Upper lobe of right lung (tissue), 1 donor: ENCODE measurements around the gene LRCH4. TPM values are rescaled to one million over a fixed set of nuclear protein-coding genes. Genes with fewer than 3 reads are reported as not detected.

Experiments
- ATAC-seq: fragments of 200-7000 bp; cut with Tn5 transposase; one replicate; pipeline ENCODE4 v1.9.1; 2020; ENCODE audit warnings: mild to moderate bottlenecking, moderate library complexity
- DNase-seq: peaks from one replicate; pipeline ENCODE4 v3.0.0-alpha.2; 2020
- H3K27ac ChIP-seq: fragments of 200-600 bp; one replicate; pipeline ENCODE4 v1.8.0; 2022
- H3K27me3 ChIP-seq: fragments of 200-600 bp; one replicate; pipeline ENCODE4 v1.8.0; 2022; ENCODE audit warnings: mild to moderate bottlenecking
- H3K36me3 ChIP-seq: fragments of 200-600 bp; one replicate; pipeline ENCODE4 v1.8.0; 2022
- H3K4me1 ChIP-seq: fragments of 200-600 bp; one replicate; pipeline ENCODE4 v1.8.0; 2022
- H3K4me3 ChIP-seq: fragments of 200-600 bp; one replicate; pipeline ENCODE4 v1.8.0; 2022; ENCODE audit warnings: mild to moderate bottlenecking
- H3K9me3 ChIP-seq: fragments of 200-600 bp; one replicate; pipeline ENCODE4 v1.8.0; 2022
- CTCF ChIP-seq: fragments of 200-600 bp; IDR thresholded peaks from one replicate; pipeline ENCODE4 v1.8.0; 2022; ENCODE audit warnings: antibody characterized with exemption
- intact Hi-C: fragments of 100-400 bp; cut with DNase I; formaldehyde crosslinking; loops from one replicate; pipeline ENCODE4 v1.11.0; 2022
- total RNA-seq: library from RNA; stranded (reverse); fragmentation: NEBNext Ultra II Directional; extraction: Animal tissue kit (Norgen Biotek cat#: 25700); gene quantifications from one replicate; pipeline ENCODE4 v1.2.1, GENCODE V29; 2021
- donor health status: DM: no; HTN: yes; CAD: no; lungs with severe emphysema.

LRCH4 gene
- total RNA-seq, 1 donor from 2014 or later: 88.0 TPM

- peak overlapping the region; percentile 42 for H3K4me3 ChIP-seq
- ATAC-seq: peak; percentile 56
Measured at GRCh38 chr7:100568896-100569844, 16.8 kb downstream of the LRCH4 start.

GRCh38 chr7:100568176-100568895 is 17.6 kb downstream of the LRCH4 start:
- Histone ChIP-seq H3K27ac (peak overlapping the region; percentile 20), H3K4me3 (no peak overlapping the region), H3K27me3 (no peaks in the 10 kb centered on the region), H3K36me3 (peaks cover under 1% of the 10 kb centered on the region), H3K4me1 (peaks cover 17% of the 10 kb centered on the region), H3K9me3 (no peaks in the 10 kb centered on the region)
- DNase-seq (peak; percentile 63), ATAC-seq (no peak)
- intact Hi-C loops: loop anchor here (10.0 kb wide), 1 partner anchor 116 kb away; no protein-coding TSS in a partner anchor
- TF ChIP-seq CTCF: no peak

More at GRCh38 chr7:100568896-100569844, 16.8 kb downstream of the LRCH4 start:
- peaks cover 3% of the 10 kb centered on the region for H3K36me3 ChIP-seq
- peaks cover 17% of the 10 kb centered on the region for H3K4me1 ChIP-seq
- intact Hi-C loops: loop anchor here (10.0 kb wide), 1 partner anchor 116 kb away; no protein-coding TSS in a partner anchor
- peak; percentile 85 for DNase-seq
- no peaks in the 10 kb centered on the region for H3K27me3 ChIP-seq
- H3K9me3 ChIP-seq: no peaks in the 10 kb centered on the region
- peak; percentile 39 for TF ChIP-seq CTCF
- peak overlapping the region; percentile 61 for H3K27ac ChIP-seq

- TF ChIP-seq CTCF: no peak
- Histone ChIP-seq H3K27me3 (no peaks in the 10 kb centered on the region), H3K4me1 (peaks cover 17% of the 10 kb centered on the region), H3K4me3 (no peak overlapping the region), H3K36me3 (peaks cover 6% of the 10 kb centered on the region), H3K9me3 (no peaks in the 10 kb centered on the region), H3K27ac (no peak overlapping the region)
- intact Hi-C loops: loop anchor here (10.0 kb wide), 1 partner anchor 117 kb away; no protein-coding TSS in a partner anchor
- DNase-seq (peak; percentile 66), ATAC-seq (no peak)
Measured at GRCh38 chr7:100567751-100568175, 18.2 kb downstream of the LRCH4 start.

- H3K27me3 ChIP-seq: no peaks in the 10 kb centered on the region
- H3K4me1 ChIP-seq: peaks cover 17% of the 10 kb centered on the region
- intact Hi-C loops: loop anchor here (10.0 kb wide), 1 partner anchor 118 kb away; no protein-coding TSS in a partner anchor
- H3K9me3 ChIP-seq: no peaks in the 10 kb centered on the region
- no peak for TF ChIP-seq CTCF
- H3K27ac ChIP-seq: no peak overlapping the region
- peak; percentile 61 for DNase-seq
- H3K36me3 ChIP-seq: peaks cover 10% of the 10 kb centered on the region
- no peak overlapping the region for H3K4me3 ChIP-seq
- no peak for ATAC-seq
Measured at GRCh38 chr7:100567031-100567730, 18.7 kb downstream of the LRCH4 start.

- Histone ChIP-seq H3K36me3 (peaks cover 13% of the 10 kb centered on the region), H3K27ac (no peak overlapping the region), H3K4me3 (no peak overlapping the region), H3K4me1 (peaks cover 17% of the 10 kb centered on the region), H3K27me3 (no peaks in the 10 kb centered on the region), H3K9me3 (no peaks in the 10 kb centered on the region)
- DNase-seq (no peak), ATAC-seq (no peak)
- no peak for TF ChIP-seq CTCF
- intact Hi-C loops: loop anchor here (10.0 kb wide), 1 partner anchor 119 kb away; no protein-coding TSS in a partner anchor
Measured at GRCh38 chr7:100566018-100566531, 19.9 kb downstream of the LRCH4 start.
